HepG2 (cell line): ENCODE measurements around the gene APOL2. TPM values are rescaled to one million over a fixed set of nuclear protein-coding genes. Genes with fewer than 3 reads are reported as not detected.

Experiments used
- ATAC-seq: fragments of 200-7000 bp; cut with Tn5 transposase; 3 replicates; pipeline ENCODE4 v1.9.1; 2020; ENCODE audit warnings: mild to moderate bottlenecking, moderate library complexity
- BruUV-seq: library from RNA; stranded (reverse); fragments of 400-500 nt; replicated peaks from 2 replicates; lab custom pipeline; 2021; lab: Mats Ljungman, UMichigan
- CTCF ChIA-PET: fragments of 300-600 bp; formaldehyde crosslinking; extraction: SDS; loops from one replicate; lab custom pipeline; 2021; ENCODE audit warnings: low total read pairs, inconsistent platforms, low intra/inter-chr PET ratio; lab: Yijun Ruan, JAX
- POLR2A ChIA-PET: fragments of 350-600 bp; sonication (Branson Sonifier 250); formaldehyde crosslinking; loops from one replicate; lab custom pipeline; 2020; ENCODE audit warnings: antibody characterized with exemption, inconsistent platforms; lab: Yijun Ruan, JAX
- DNase-seq: peaks from one replicate; pipeline ENCODE4 v3.0.0-alpha.2; 2015; ENCODE audit warnings: low spot score
- FAIRE-seq: peaks from 3 replicates; lab custom pipeline; 2011; peaks lifted over from hg19 to GRCh38; lab: Jason Lieb, UNC
- H2AFZ ChIP-seq: one replicate; pipeline ENCODE4 v1.6.1; 2011; ENCODE audit warnings: low read length, inconsistent platforms
- H3K27ac ChIP-seq: fragments of 300-600 bp; 3 replicates; pipeline ENCODE4 v1.8.0; 2011; ENCODE audit warnings: mixed run types, mild to moderate bottlenecking, mixed read lengths, low read length, inconsistent platforms; ENCODE audit not compliant: insufficient read depth; ENCODE audit errors: extremely low read length
- H3K27me3 ChIP-seq, 2 experiments: fragments of 200-600 bp in 1 of 2; 2 replicates in 1 of 2; 3 replicates in 1 of 2; pipeline versions ENCODE4 v1.6.0 to v1.8.0; 2011; ENCODE audit warnings: low read length in 2 of 2, mild to moderate bottlenecking in 2 of 2, moderate library complexity in 2 of 2, inconsistent platforms in 1 of 2; ENCODE audit not compliant: insufficient read depth in 2 of 2, control insufficient read depth in 1 of 2
- H3K36me3 ChIP-seq, 2 experiments: fragments of 200-600 bp in 1 of 2; replicated peaks in 1 of 2; 2 replicates in 1 of 2; 3 replicates in 1 of 2; pipeline versions ENCODE4 v1.5.1 to v1.8.0; 2011; ENCODE audit warnings: low read length in 2 of 2, inconsistent platforms in 1 of 2; ENCODE audit not compliant: insufficient read depth in 2 of 2, control insufficient read depth in 1 of 2
- H3K4me1 ChIP-seq: 2 replicates; pipeline ENCODE4 v1.5.1; 2012; ENCODE audit warnings: low read length, inconsistent platforms; ENCODE audit not compliant: insufficient read depth
- H3K4me2 ChIP-seq: 2 replicates; pipeline ENCODE4 v1.6.0; 2011; ENCODE audit warnings: low read depth, low read length, inconsistent platforms
- H3K4me3 ChIP-seq, 3 experiments: fragments of 200-600 bp in 1 of 3; sonication (generic), shearing (Covaris generic) in 1 of 3; replicated peaks in 1 of 3; 2 replicates each; pipeline ENCODE4 v1.5.1; 2011 to 2016; ENCODE audit warnings: low read length in 3 of 3, inconsistent platforms in 2 of 3, low read depth in 2 of 3, mild to moderate bottlenecking in 2 of 3, control low read depth in 1 of 3, mixed read lengths in 1 of 3; ENCODE audit not compliant: insufficient read depth in 1 of 3
- H3K79me2 ChIP-seq: one replicate; pipeline ENCODE4 v1.6.1; 2011; ENCODE audit warnings: low read length, inconsistent platforms; ENCODE audit not compliant: insufficient read depth
- H3K9ac ChIP-seq: 2 replicates; pipeline ENCODE4 v1.6.0; 2011; ENCODE audit warnings: mild to moderate bottlenecking, low read depth, low read length, inconsistent platforms; ENCODE audit not compliant: insufficient read depth
- H3K9me3 ChIP-seq: 2 replicates; pipeline ENCODE4 v1.5.1; 2012; ENCODE audit warnings: mild to moderate bottlenecking, low read length
- H4K20me1 ChIP-seq: 2 replicates; pipeline ENCODE4 v1.6.0; 2011; ENCODE audit warnings: inconsistent platforms, mild to moderate bottlenecking, low read length, moderate library complexity; ENCODE audit not compliant: insufficient read depth
- BRD4 ChIP-seq: sonication (generic); formaldehyde crosslinking; IDR thresholded peaks from 2 replicates; pipeline ENCODE4 v1.4.0; 2020; ENCODE audit warnings: missing genetic modification reagents
- KLF9 ChIP-seq: IDR thresholded peaks from 2 replicates; pipeline ENCODE4 v1.6.1; 2016; ENCODE audit warnings: low read depth
- MAX ChIP-seq: IDR thresholded peaks from 2 replicates; pipeline ENCODE4 v1.6.1; 2012; ENCODE audit warnings: inconsistent platforms
- POLR2A ChIP-seq, 2 experiments: IDR thresholded peaks; 2 replicates each; pipeline ENCODE4 v1.6.1; 2011; ENCODE audit warnings: low read depth in 2 of 2, low read length in 2 of 2, mild to moderate bottlenecking in 1 of 2, moderate library complexity in 1 of 2; ENCODE audit not compliant: insufficient read depth in 1 of 2
- POLR2AphosphoS5 ChIP-seq: IDR thresholded peaks from 2 replicates; pipeline ENCODE4 v1.6.1; 2012; ENCODE audit warnings: low read depth, low read length
- POLR2G ChIP-seq: fragments of 200-400 bp; formaldehyde crosslinking; IDR thresholded peaks from 2 replicates; pipeline ENCODE4 v1.6.1; 2018; ENCODE audit warnings: mild to moderate bottlenecking, low read depth, low read length, moderate library complexity
- ZBTB14 ChIP-seq: sonication (generic); formaldehyde crosslinking; IDR thresholded peaks from 2 replicates; pipeline ENCODE4 v1.4.0; 2020; ENCODE audit warnings: missing genetic modification reagents
- ZNF317 ChIP-seq: sonication (generic); formaldehyde crosslinking; IDR thresholded peaks from 2 replicates; pipeline ENCODE4 v1.5.0; 2020; ENCODE audit warnings: mild to moderate bottlenecking, missing genetic modification reagents
- WGBS: methylation state at CpG from one replicate; pipeline ENCODE4 v1.1.6; 2017; ENCODE audit warnings: low lambda C conversion rate; 5-methylcytosine and 5-hydroxymethylcytosine counted together
- in situ Hi-C: cut with HindIII; loops from 2 replicates; pipeline ENCODE4 v1.10.0; 2017; ENCODE audit warnings: low pct_unique_long_range_greater_than_20kb; ENCODE audit not compliant: extremely low pct_ligation_motif_present
- intact Hi-C: fragments of 100-400 bp; cut with micrococcal nuclease; formaldehyde crosslinking; loops from one replicate; pipeline ENCODE4 v1.10.0; 2022; ENCODE audit not compliant: unreplicated experiment
- polyA plus RNA-seq, 8 experiments: library from polyadenylated mRNA; depleted of rRNA in 3 of 8; stranded (reverse) in 7 of 8; unstranded in 1 of 8; fragments of >200 nt; fragmentation: Illumina TruSeq in 4 of 8; extraction: Trizol in 4 of 8; gene quantifications; 2 replicates each; pipeline versions ENCODE4 v1.2.1 to v1.2.3, GENCODE V29; 2011 to 2016; ENCODE audit warnings: low read depth in 4 of 8, missing spikeins in 1 of 8, mixed read lengths in 1 of 8; ENCODE audit not compliant: insufficient read depth in 1 of 8
- total RNA-seq, 5 experiments: library from RNA; depleted of rRNA; stranded (reverse); fragments of >200 nt; fragmentation: Illumina TruSeq; extraction: Trizol; gene quantifications; 2 replicates each; pipeline ENCODE4 v1.2.3, GENCODE V29; 2016; ENCODE audit warnings: low read depth in 1 of 5

The APOL2 gene
- total and polyA plus RNA-seq, 2 of the 13 experiments (the other 11 are each of a cell fraction or from before 2014, with no cell fraction given) = 28.7 to 51.2 TPM

GRCh38 chr22:36226189-36226588 lies 13.1 kb downstream of the APOL2 start:
- H3K4me2 ChIP-seq = no peak overlapping the region
- no peak overlapping the region for H3K27ac ChIP-seq
- no peaks in the 10 kb centered on the region for H3K27me3 ChIP-seq
- H3K4me1 ChIP-seq = peaks cover 51% of the 10 kb centered on the region
- no peak for DNase-seq
- H3K4me3 ChIP-seq = no peak overlapping the region
- no peaks in the 10 kb centered on the region for H3K9me3 ChIP-seq
- WGBS = 94% methylated on average over 3 of the region's 5 CpGs
- H3K79me2 ChIP-seq = no peaks in the 10 kb centered on the region
- BruUV-seq = no TSS peak
- peaks cover 8 to 21% of the 10 kb centered on the region in 2 experiments; a peak in 4 of 5 replicates for H3K36me3 ChIP-seq
- H3K9ac ChIP-seq = no peak overlapping the region
- in situ Hi-C loops = loop anchor here (10.0 kb wide), 1 partner anchor 81 kb away; no protein-coding TSS in a partner anchor
- FAIRE-seq = no peak
- TF ChIP-seq POLR2AphosphoS5 (0 out of 2 replicates have a peak, but pooled peaks have one; percentile 31), BRD4 (no peak), ZBTB14 (CRISPR knock-in tag) (no peak), MAX (no peak), ZNF317 (CRISPR knock-in tag) (peak; percentile 78), POLR2G (0 out of 2 replicates have a peak, but pooled peaks have one; percentile 46)
- no peak overlapping the region for H2AFZ ChIP-seq
- no peaks in the 10 kb centered on the region for H4K20me1 ChIP-seq
- no peak for ATAC-seq
- ChIA-PET POLR2A (no interaction called here), CTCF (no interaction called here)
- intact Hi-C loops = no loop called here

- no peaks in the 10 kb centered on the region for H4K20me1 ChIP-seq
These were observed 13.9 kb downstream of the APOL2 start for GRCh38 chr22:36225333-36225922.

More at GRCh38 chr22:36225333-36225922, 13.9 kb downstream of the APOL2 start:
- TF ChIP-seq POLR2A (IDR thresholded peaks at IDR 0.05; ENCODE audit: insufficient read depth in 1 of 2, low read depth in 2 of 2, low read length in 2 of 2) (peak in 1 of 2 experiments; percentile 38; a peak in 1 of 4 replicates), KLF9 (CRISPR knock-in tag) (no peak)
- TF ChIP-seq, all 625 proteins: peak for 1
- POLR2A ChIA-PET = no interaction called here
- no peak overlapping the region for H3K4me2 ChIP-seq
- no peak for DNase-seq
- no peak overlapping the region for H2AFZ ChIP-seq
- no peaks in the 10 kb centered on the region for H3K79me2 ChIP-seq
- intact Hi-C loops (no loop called here), in situ Hi-C loops (loop anchor here (10.0 kb wide), 1 partner anchor 81 kb away; no protein-coding TSS in a partner anchor)
- H3K27me3 ChIP-seq = no peaks in the 10 kb centered on the region
- peaks cover 8 to 15% of the 10 kb centered on the region in 2 experiments; a peak in 4 of 5 replicates for H3K36me3 ChIP-seq
- FAIRE-seq = no peak
- no peak overlapping the region for H3K4me3 ChIP-seq
- peaks cover 48% of the 10 kb centered on the region for H3K4me1 ChIP-seq
- 90% methylated on average over 9 of the region's 9 CpGs for WGBS
- no peak overlapping the region for H3K27ac ChIP-seq
- CTCF ChIA-PET = no interaction called here
- no peak overlapping the region for H3K9ac ChIP-seq
- H3K9me3 ChIP-seq = no peaks in the 10 kb centered on the region
- BruUV-seq = no TSS peak
- ATAC-seq = no peak
